GM12872 (cell line): Measurements from ENCODE around the gene TUFM.

ENCODE experiments used
- CTCF ChIP-seq: IDR thresholded peaks from 3 replicates; pipeline ENCODE4 v1.5.1; 2011; ENCODE audit warnings: low read depth, mild to moderate bottlenecking, low read length, moderate library complexity; ENCODE audit not compliant: insufficient read depth

TUFM gene

GRCh38 chr16:28873543-28874201 is 27.5 kb upstream of the TUFM start:
- TF ChIP-seq CTCF = peak; percentile 85

- TF ChIP-seq CTCF = no peak
These were observed 26.8 kb upstream of the TUFM start for GRCh38 chr16:28872952-28873351.

- TF ChIP-seq CTCF = no peak
These were observed 23.1 kb upstream of the TUFM start for GRCh38 chr16:28869201-28869600.

- no peak for TF ChIP-seq CTCF
These were observed 21.1 kb upstream of the TUFM start for GRCh38 chr16:28867241-28867640.

GRCh38 chr16:28866454-28866804 is 20.3 kb upstream of the TUFM start:
- TF ChIP-seq CTCF = no peak

DNA sequence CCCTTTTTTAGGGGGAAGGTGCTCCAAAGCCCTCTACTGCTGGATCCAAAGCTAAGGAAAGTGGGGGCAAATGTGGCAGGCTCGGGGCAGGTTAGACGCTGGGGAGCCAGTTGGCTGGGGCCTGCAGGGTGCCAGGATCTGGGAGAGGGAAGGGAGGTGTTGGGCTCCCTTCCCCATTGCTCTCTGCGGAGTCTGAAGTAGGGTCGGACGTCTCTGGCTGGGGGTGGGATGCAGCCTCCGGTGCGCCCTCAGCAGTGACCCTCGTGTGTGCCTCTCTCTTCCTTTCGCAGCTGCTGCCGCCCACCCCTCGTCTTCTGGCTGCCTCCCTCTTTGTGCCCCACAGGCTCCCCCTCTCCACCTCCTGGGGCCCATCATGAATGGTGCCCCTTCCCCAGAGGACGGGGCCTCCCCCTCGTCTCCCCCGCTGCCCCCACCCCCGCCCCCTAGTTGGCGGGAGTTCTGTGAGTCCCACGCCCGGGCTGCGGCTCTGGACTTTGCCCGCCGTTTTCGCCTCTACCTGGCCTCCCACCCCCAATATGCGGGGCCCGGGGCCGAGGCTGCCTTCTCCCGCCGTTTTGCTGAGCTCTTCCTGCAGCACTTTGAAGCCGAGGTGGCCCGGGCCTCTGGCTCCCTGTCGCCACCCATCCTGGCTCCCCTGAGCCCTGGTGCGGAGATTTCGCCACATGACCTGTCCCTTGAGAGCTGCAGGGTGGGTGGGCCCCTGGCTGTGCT is 19.7 kb upstream of the TUFM start:
- TF ChIP-seq CTCF = no peak

- no peak for TF ChIP-seq CTCF
These were observed 19.0 kb upstream of the TUFM start for GRCh38 chr16:28865001-28865688.
